GM23338 (cell line): ENCODE data around the gene CD74. TPM values are rescaled to one million over a fixed set of nuclear protein-coding genes. Genes with fewer than 3 reads are reported as not detected.

Experiments used
- ATAC-seq: fragments of 200-7000 bp; cut with Tn5 transposase; 3 replicates; pipeline ENCODE4 v1.9.1; 2020
- DNase-seq: peaks from one replicate; pipeline ENCODE4 v3.0.0-alpha.2; 2015; ENCODE audit warnings: low spot score
- H2AFZ ChIP-seq: fragments of 200-600 bp; sonication (generic); 2 replicates; pipeline ENCODE4 v1.8.0; 2016; ENCODE audit warnings: antibody characterized with exemption, mild to moderate bottlenecking, moderate library complexity
- H3F3A ChIP-seq: fragments of 200-600 bp; sonication (generic); replicated peaks from 2 replicates; pipeline ENCODE4 v1.8.0; 2017; ENCODE audit warnings: antibody characterized with exemption, mixed run types, low read depth
- H3K27ac ChIP-seq: fragments of 200-600 bp; sonication (generic); 2 replicates; pipeline ENCODE4 v1.6.1; 2016; ENCODE audit warnings: low read depth
- H3K27me3 ChIP-seq: fragments of 200-600 bp; sonication (generic); 2 replicates; pipeline ENCODE4 v1.8.0; 2016; ENCODE audit warnings: mild to moderate bottlenecking, mixed run types, moderate library complexity; ENCODE audit not compliant: insufficient read depth
- H3K36me3 ChIP-seq: fragments of 200-600 bp; sonication (generic); 2 replicates; pipeline ENCODE4 v1.8.0; 2016; ENCODE audit warnings: mild to moderate bottlenecking; ENCODE audit not compliant: insufficient read depth
- H3K4me1 ChIP-seq: fragments of 200-600 bp; sonication (generic); 2 replicates; pipeline ENCODE4 v1.8.0; 2016; ENCODE audit warnings: mild to moderate bottlenecking, moderate library complexity; ENCODE audit not compliant: insufficient read depth
- H3K4me2 ChIP-seq: fragments of 200-600 bp; sonication (generic); 2 replicates; pipeline ENCODE4 v1.7.1; 2017; ENCODE audit warnings: mixed run types
- H3K4me3 ChIP-seq: fragments of 200-600 bp; sonication (generic); 2 replicates; pipeline ENCODE4 v1.6.1; 2016; ENCODE audit warnings: mixed run types
- H3K79me2 ChIP-seq: fragments of 200-600 bp; sonication (generic); replicated peaks from 2 replicates; pipeline ENCODE4 v1.8.0; 2017; ENCODE audit warnings: mild to moderate bottlenecking; ENCODE audit not compliant: insufficient read depth
- H3K9me2 ChIP-seq: fragments of 200-600 bp; sonication (generic); 2 replicates; pipeline ENCODE4 v1.8.0; 2017; ENCODE audit not compliant: insufficient read depth
- H4K20me1 ChIP-seq: fragments of 200-600 bp; sonication (generic); replicated peaks from 2 replicates; pipeline ENCODE4 v1.8.0; 2017; ENCODE audit warnings: mild to moderate bottlenecking; ENCODE audit not compliant: insufficient read depth
- H3K27ac Mint-ChIP-seq: 2 replicates; pipeline ENCODE4 v1.8.0; 2020; ENCODE audit warnings: inconsistent platforms, mild to moderate bottlenecking, moderate library complexity, mixed read lengths
- H3K27me3 Mint-ChIP-seq: 3 replicates; pipeline ENCODE4 v1.8.0; 2022; ENCODE audit warnings: low read depth, mild to moderate bottlenecking, moderate library complexity, mixed read lengths, inconsistent platforms; ENCODE audit not compliant: insufficient read depth, poor library complexity
- H3K36me3 Mint-ChIP-seq: 3 replicates; pipeline ENCODE4 v1.8.0; 2021; ENCODE audit warnings: low read depth, mild to moderate bottlenecking, inconsistent platforms, moderate library complexity, mixed read lengths
- H3K4me1 Mint-ChIP-seq: 3 replicates; pipeline ENCODE4 v1.8.0; 2020; ENCODE audit warnings: mild to moderate bottlenecking, inconsistent platforms, mixed read lengths
- H3K4me3 Mint-ChIP-seq: 3 replicates; pipeline ENCODE4 v1.8.0; 2021; ENCODE audit warnings: moderate library complexity, mild to moderate bottlenecking, inconsistent platforms, mixed read lengths
- H3K9me3 Mint-ChIP-seq: 3 replicates; pipeline ENCODE4 v1.8.0; 2020; ENCODE audit warnings: moderate library complexity, mild to moderate bottlenecking, inconsistent platforms, mixed read lengths
- EZH2 ChIP-seq: fragments of 200-600 bp; sonication (generic); IDR thresholded peaks from one replicate; pipeline ENCODE4 v1.8.0; 2017; ENCODE audit warnings: antibody characterized with exemption, mild to moderate bottlenecking, low read depth; ENCODE audit not compliant: unreplicated experiment
- JUNB ChIP-seq: IDR thresholded peaks from one replicate; pipeline ENCODE4 v1.6.1; 2016; ENCODE audit warnings: antibody characterized with exemption; ENCODE audit not compliant: unreplicated experiment
- ZNF114 ChIP-seq: fragments of 250-450 bp; sonication (Bioruptor Pico); IDR thresholded peaks from 2 replicates; pipeline ENCODE4 v1.5.0; 2020; ENCODE audit warnings: mild to moderate bottlenecking, moderate library complexity
- ZNF331 ChIP-seq: fragments of 250-450 bp; sonication (Bioruptor Pico); IDR thresholded peaks from 2 replicates; pipeline ENCODE4 v1.5.0; 2020; ENCODE audit warnings: low read depth, mild to moderate bottlenecking, moderate library complexity
- ZNF462 ChIP-seq: fragments of 250-450 bp; sonication (Bioruptor Pico); IDR thresholded peaks from 2 replicates; pipeline ENCODE4 v1.5.0; 2020; ENCODE audit warnings: mild to moderate bottlenecking, moderate library complexity
- polyA plus RNA-seq: library from polyadenylated mRNA; unstranded; fragments of >200 nt; fragmentation: Nextera tagmentation; extraction: Ambion mirVana; gene quantifications from 2 replicates; pipeline ENCODE4 v1.2.1, GENCODE V29; 2016
- total RNA-seq: library from RNA; depleted of rRNA; stranded (reverse); fragments of >200 nt; shearing (Covaris generic); gene quantifications from 2 replicates; pipeline ENCODE4 v1.2.3, GENCODE V29; 2014
- TF ChIP-seq, protein P1 (sequence below), 2 experiments: fragments of 200-600 bp in 1 of 2; sonication (generic) in 1 of 2; conservative IDR thresholded peaks; 2 replicates each; pipeline versions ENCODE4 v1.5.1 to v1.6.1; 2016 to 2017; ENCODE audit warnings: antibody characterized with exemption in 2 of 2, low read depth in 2 of 2, mild to moderate bottlenecking in 2 of 2, moderate library complexity in 1 of 2
- TF ChIP-seq, protein P2 (sequence below): IDR thresholded peaks from 2 replicates; pipeline ENCODE4 v1.6.1; 2016; ENCODE audit warnings: antibody characterized with exemption
- TF ChIP-seq, protein P3 (sequence below): IDR thresholded peaks from one replicate; pipeline ENCODE4 v1.6.1; 2018; ENCODE audit warnings: antibody characterized with exemption; ENCODE audit not compliant: unreplicated experiment

The CD74 gene
- total and polyA plus RNA-seq, 2 experiments from 2014 or later, result 49.8 to 98.4 TPM

GRCh38 chr5:150372639-150373038 is 40.1 kb downstream of the CD74 start:
- H3K27ac Mint-ChIP-seq, result no peak overlapping the region
- H3K36me3 Mint-ChIP-seq, result peaks cover 95% of the 10 kb centered on the region
- Histone ChIP-seq H3K27ac (no peak overlapping the region), H3K27me3 (no peaks in the 10 kb centered on the region), H2AFZ (no peak overlapping the region), H3K4me2 (no peak overlapping the region), H3K36me3 (peaks cover 60% of the 10 kb centered on the region), H3K79me2 (no peaks in the 10 kb centered on the region), H3F3A (0 out of 2 replicates have a peak, but pooled peaks cover under 1% of the 10 kb centered on the region), H4K20me1 (peaks cover 21% of the 10 kb centered on the region), H3K4me3 (no peak overlapping the region), H3K9me2 (no peaks in the 10 kb centered on the region), H3K4me1 (no peaks in the 10 kb centered on the region)
- H3K4me3 Mint-ChIP-seq, result no peak overlapping the region
- H3K9me3 Mint-ChIP-seq, result no peaks in the 10 kb centered on the region; the same call in 2 of the 3 replicates
- H3K4me1 Mint-ChIP-seq, result peaks cover 2% of the 10 kb centered on the region; the same call in 1 of the 3 replicates
- ATAC-seq, result no peak
- H3K27me3 Mint-ChIP-seq, result peaks cover 5% of the 10 kb centered on the region
- no peak for DNase-seq
- TF ChIP-seq, protein P1, sequence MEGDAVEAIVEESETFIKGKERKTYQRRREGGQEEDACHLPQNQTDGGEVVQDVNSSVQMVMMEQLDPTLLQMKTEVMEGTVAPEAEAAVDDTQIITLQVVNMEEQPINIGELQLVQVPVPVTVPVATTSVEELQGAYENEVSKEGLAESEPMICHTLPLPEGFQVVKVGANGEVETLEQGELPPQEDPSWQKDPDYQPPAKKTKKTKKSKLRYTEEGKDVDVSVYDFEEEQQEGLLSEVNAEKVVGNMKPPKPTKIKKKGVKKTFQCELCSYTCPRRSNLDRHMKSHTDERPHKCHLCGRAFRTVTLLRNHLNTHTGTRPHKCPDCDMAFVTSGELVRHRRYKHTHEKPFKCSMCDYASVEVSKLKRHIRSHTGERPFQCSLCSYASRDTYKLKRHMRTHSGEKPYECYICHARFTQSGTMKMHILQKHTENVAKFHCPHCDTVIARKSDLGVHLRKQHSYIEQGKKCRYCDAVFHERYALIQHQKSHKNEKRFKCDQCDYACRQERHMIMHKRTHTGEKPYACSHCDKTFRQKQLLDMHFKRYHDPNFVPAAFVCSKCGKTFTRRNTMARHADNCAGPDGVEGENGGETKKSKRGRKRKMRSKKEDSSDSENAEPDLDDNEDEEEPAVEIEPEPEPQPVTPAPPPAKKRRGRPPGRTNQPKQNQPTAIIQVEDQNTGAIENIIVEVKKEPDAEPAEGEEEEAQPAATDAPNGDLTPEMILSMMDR (conservative IDR thresholded peaks at IDR 0.05; ENCODE audit: low read depth in 2 of 2), result no peak
- TF ChIP-seq, protein P2, sequence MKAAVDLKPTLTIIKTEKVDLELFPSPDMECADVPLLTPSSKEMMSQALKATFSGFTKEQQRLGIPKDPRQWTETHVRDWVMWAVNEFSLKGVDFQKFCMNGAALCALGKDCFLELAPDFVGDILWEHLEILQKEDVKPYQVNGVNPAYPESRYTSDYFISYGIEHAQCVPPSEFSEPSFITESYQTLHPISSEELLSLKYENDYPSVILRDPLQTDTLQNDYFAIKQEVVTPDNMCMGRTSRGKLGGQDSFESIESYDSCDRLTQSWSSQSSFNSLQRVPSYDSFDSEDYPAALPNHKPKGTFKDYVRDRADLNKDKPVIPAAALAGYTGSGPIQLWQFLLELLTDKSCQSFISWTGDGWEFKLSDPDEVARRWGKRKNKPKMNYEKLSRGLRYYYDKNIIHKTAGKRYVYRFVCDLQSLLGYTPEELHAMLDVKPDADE, result no peak

DNA sequence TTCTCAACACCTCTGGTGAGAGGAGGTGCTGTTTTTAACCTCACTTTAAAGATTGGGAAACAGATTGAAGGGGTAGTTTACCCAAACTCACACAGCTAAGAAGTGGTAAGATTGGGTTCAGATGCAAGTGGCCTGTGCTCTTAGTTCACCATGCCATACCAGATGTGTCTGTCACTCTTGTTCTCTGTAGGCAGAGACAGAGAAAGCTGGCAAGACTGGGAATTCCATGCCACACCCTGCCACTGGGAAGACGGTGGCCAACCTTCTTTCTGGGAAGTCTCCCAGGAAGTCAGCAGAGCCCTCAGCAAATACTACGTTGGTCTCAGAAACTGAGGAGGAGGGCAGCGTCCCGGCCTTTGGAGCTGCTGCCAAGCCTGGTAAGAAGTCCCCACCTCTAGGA is 44.2 kb downstream of the CD74 start:
- H3K4me2 ChIP-seq, result no peak overlapping the region
- H3K27me3 ChIP-seq, result no peaks in the 10 kb centered on the region
- no peak overlapping the region for H3K27ac ChIP-seq
- H3K36me3 ChIP-seq, result peaks cover 57% of the 10 kb centered on the region
- Mint-ChIP-seq H3K36me3 (peaks cover 92% of the 10 kb centered on the region), H3K9me3 (no peaks in the 10 kb centered on the region; the same call in 2 of the 3 replicates), H3K27me3 (peaks cover 2% of the 10 kb centered on the region), H3K27ac (no peak overlapping the region), H3K4me1 (no peaks in the 10 kb centered on the region), H3K4me3 (no peak overlapping the region)
- no peaks in the 10 kb centered on the region for H3K9me2 ChIP-seq
- DNase-seq, result no peak
- peaks cover 29% of the 10 kb centered on the region for H4K20me1 ChIP-seq
- no peak overlapping the region for H3K4me3 ChIP-seq
- H3F3A ChIP-seq, result no peaks in the 10 kb centered on the region
- H2AFZ ChIP-seq, result no peak overlapping the region
- no peaks in the 10 kb centered on the region for H3K79me2 ChIP-seq
- H3K4me1 ChIP-seq, result no peaks in the 10 kb centered on the region
- ATAC-seq, result no peak
- TF ChIP-seq EZH2, result no peak
- TF ChIP-seq, protein P3, sequence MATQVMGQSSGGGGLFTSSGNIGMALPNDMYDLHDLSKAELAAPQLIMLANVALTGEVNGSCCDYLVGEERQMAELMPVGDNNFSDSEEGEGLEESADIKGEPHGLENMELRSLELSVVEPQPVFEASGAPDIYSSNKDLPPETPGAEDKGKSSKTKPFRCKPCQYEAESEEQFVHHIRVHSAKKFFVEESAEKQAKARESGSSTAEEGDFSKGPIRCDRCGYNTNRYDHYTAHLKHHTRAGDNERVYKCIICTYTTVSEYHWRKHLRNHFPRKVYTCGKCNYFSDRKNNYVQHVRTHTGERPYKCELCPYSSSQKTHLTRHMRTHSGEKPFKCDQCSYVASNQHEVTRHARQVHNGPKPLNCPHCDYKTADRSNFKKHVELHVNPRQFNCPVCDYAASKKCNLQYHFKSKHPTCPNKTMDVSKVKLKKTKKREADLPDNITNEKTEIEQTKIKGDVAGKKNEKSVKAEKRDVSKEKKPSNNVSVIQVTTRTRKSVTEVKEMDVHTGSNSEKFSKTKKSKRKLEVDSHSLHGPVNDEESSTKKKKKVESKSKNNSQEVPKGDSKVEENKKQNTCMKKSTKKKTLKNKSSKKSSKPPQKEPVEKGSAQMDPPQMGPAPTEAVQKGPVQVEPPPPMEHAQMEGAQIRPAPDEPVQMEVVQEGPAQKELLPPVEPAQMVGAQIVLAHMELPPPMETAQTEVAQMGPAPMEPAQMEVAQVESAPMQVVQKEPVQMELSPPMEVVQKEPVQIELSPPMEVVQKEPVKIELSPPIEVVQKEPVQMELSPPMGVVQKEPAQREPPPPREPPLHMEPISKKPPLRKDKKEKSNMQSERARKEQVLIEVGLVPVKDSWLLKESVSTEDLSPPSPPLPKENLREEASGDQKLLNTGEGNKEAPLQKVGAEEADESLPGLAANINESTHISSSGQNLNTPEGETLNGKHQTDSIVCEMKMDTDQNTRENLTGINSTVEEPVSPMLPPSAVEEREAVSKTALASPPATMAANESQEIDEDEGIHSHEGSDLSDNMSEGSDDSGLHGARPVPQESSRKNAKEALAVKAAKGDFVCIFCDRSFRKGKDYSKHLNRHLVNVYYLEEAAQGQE, result no peak
- no peak for TF ChIP-seq ZNF462 (CRISPR knock-in tag)
- no peak for TF ChIP-seq ZNF114 (CRISPR knock-in tag)
- TF ChIP-seq JUNB, result no peak
- TF ChIP-seq ZNF331 (CRISPR knock-in tag), result no peak
